GM12864 (cell line): ENCODE results near the gene MYCN.

Source experiments
- DNase-seq: peaks from one replicate; pipeline ENCODE4 v3.0.0-alpha.2; 2011; ENCODE audit warnings: low read depth
- H3K4me3 ChIP-seq: 2 replicates; pipeline ENCODE4 v1.5.1; 2011; ENCODE audit warnings: mild to moderate bottlenecking, low read depth, low read length, control low read depth
- CTCF ChIP-seq: IDR thresholded peaks from 2 replicates; pipeline ENCODE4 v1.5.1; 2011; ENCODE audit warnings: low read depth, mild to moderate bottlenecking, moderate library complexity, low read length, control low read depth, inconsistent platforms; ENCODE audit errors: missing control alignments

MYCN gene

GRCh38 chr2:15975676-15976075, 35.3 kb downstream of the MYCN start:
- no peak for DNase-seq
- TF ChIP-seq CTCF: no peak
- no peak overlapping the region for H3K4me3 ChIP-seq

- no peak overlapping the region for H3K4me3 ChIP-seq
- DNase-seq: no peak
- no peak for TF ChIP-seq CTCF
Measured at GRCh38 chr2:15976354-15976753, 36.0 kb downstream of the MYCN start.

DNA sequence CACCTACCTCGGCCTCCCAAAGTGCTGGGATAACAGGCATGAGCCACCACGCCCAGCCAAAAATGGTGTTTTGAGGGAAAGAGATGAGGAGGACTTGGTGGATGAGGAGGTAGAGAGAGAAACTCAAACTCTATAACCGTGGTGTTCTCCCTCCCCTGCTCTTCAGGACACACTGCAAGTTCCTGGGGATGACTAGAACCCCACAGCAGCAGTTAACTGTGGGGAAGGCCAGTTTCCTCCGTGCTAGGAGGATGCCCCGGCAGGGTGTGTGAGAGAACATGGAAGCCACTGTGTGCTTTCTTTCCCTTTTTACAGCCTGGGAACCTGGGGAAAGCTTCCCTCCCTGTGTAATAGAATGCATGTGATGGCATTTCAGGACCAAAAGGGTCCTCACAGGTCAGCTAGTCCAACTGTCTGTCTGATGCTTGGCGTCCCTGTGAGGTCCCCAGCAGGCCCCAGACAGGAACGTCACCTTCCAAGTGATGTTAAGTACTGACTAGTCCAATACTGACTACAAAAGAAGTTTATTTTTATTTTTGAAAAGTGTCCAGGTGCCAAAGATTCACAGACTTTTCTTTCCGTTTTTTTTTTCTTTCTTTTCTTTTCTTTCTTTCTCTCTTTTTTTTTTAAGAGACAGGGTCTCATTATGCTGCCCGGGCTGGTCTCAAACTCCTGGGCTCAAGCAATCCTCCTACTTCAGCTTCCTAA, 38.9 kb downstream of the MYCN start:
- DNase-seq: no peak
- no peak overlapping the region for H3K4me3 ChIP-seq
- no peak for TF ChIP-seq CTCF

- TF ChIP-seq CTCF: no peak
Measured at GRCh38 chr2:15979759-15980604, 39.6 kb downstream of the MYCN start.

GRCh38 chr2:15980605-15981098, 40.3 kb downstream of the MYCN start:
- H3K4me3 ChIP-seq: no peak overlapping the region
- no peak for DNase-seq

More at GRCh38 chr2:15979759-15980604, 39.6 kb downstream of the MYCN start:
- no peak overlapping the region for H3K4me3 ChIP-seq
- no peak for DNase-seq

GRCh38 chr2:15981646-15982045, 41.3 kb downstream of the MYCN start:
- no peak for TF ChIP-seq CTCF
- H3K4me3 ChIP-seq: no peak overlapping the region
- DNase-seq: no peak

More at GRCh38 chr2:15980605-15981098, 40.3 kb downstream of the MYCN start:
- TF ChIP-seq CTCF: no peak
